Stimulated activated CD8-positive, alpha-beta memory T cell treated with anti-CD3 and anti-CD28 coated beads, Interleukin-7, amount 100 ng/mL, for 4 hours (primary cell): ENCODE measurements around the gene TRPV2.

Source experiments
- DNase-seq, 2 donors: peaks; one replicate each; pipeline ENCODE4 v3.0.0-alpha.2; 2020; ENCODE audit warnings: low read depth in 2 of 2

TRPV2 gene

GRCh38 chr17:16477255-16477654 is 61.9 kb downstream of the TRPV2 start:
- DNase-seq = no peak

- no peak for DNase-seq
Observed at GRCh38 chr17:16477666-16478065, 62.3 kb downstream of the TRPV2 start.

- DNase-seq = no peak
Observed at GRCh38 chr17:16478649-16479048, 63.3 kb downstream of the TRPV2 start.

GRCh38 chr17:16479264-16479663 is 63.9 kb downstream of the TRPV2 start:
- no peak for DNase-seq

- no peak for DNase-seq
Observed at GRCh38 chr17:16480995-16481394, 65.6 kb downstream of the TRPV2 start.

GRCh38 chr17:16482253-16482652 is 66.9 kb downstream of the TRPV2 start:
- DNase-seq = no peak

- no peak for DNase-seq
Observed at GRCh38 chr17:16483021-16483645, 67.8 kb downstream of the TRPV2 start.

GRCh38 chr17:16484445-16485175 is 69.2 kb downstream of the TRPV2 start:
- no peak for DNase-seq
